ENCODE results near the gene UBR3.

- TF ChIP-seq CTCF (conservative IDR thresholded peaks at IDR 0.05; ENCODE audit: low read length): no peak
- TF ChIP-seq EZH2phosphoT487 (IDR thresholded peaks at IDR 0.05; ENCODE audit: borderline replicate concordance, low read depth, low read length): no peak
Measured at GRCh38 chr2:169946546-169946945, 119.3 kb downstream of the UBR3 start.

Data from OCI-LY7 (cell line).